Panc1 (cell line): ENCODE measurements around the gene ELMOD3. TPM values are rescaled to one million over a fixed set of nuclear protein-coding genes. Genes with fewer than 3 reads are reported as not detected.

Experiments used
- ATAC-seq: fragments of 200-7000 bp; cut with Tn5 transposase; 2 replicates; pipeline ENCODE4 v1.9.1; 2020; ENCODE audit warnings: mild to moderate bottlenecking, moderate library complexity
- BruUV-seq: library from RNA; stranded (reverse); fragments of 400-500 nt; replicated peaks from 2 replicates; lab custom pipeline; 2021; lab: Mats Ljungman, UMichigan
- CTCF ChIA-PET: fragments of 300-600 bp; sonication (Branson Sonifier 250); formaldehyde crosslinking; loops from one replicate; lab custom pipeline; 2022; ENCODE audit warnings: antibody characterized with exemption; lab: Charles Lee
- POLR2A ChIA-PET: fragments of 300-600 bp; sonication (Branson Sonifier 250); formaldehyde crosslinking; loops from one replicate; lab custom pipeline; 2022; ENCODE audit warnings: antibody characterized with exemption; lab: Charles Lee
- DNase-seq: peaks from one replicate; pipeline ENCODE4 v3.0.0-alpha.2; 2010; ENCODE audit warnings: low read depth, low spot score
- H3K27ac ChIP-seq: 2 replicates; pipeline ENCODE4 v1.5.1; 2011; ENCODE audit warnings: mild to moderate bottlenecking, low read length, inconsistent platforms
- H3K27me3 ChIP-seq: fragments of 200-500 bp; sonication (Bioruptor generic); 2 replicates; pipeline ENCODE4 v1.6.0; 2014; ENCODE audit warnings: low read length, inconsistent platforms; ENCODE audit not compliant: control insufficient read depth, insufficient read depth
- H3K36me3 ChIP-seq: fragments of 200-500 bp; sonication (Bioruptor generic); 2 replicates; pipeline ENCODE4 v1.5.1; 2014; ENCODE audit warnings: inconsistent platforms, mild to moderate bottlenecking, low read length, moderate library complexity; ENCODE audit not compliant: control insufficient read depth, insufficient read depth
- H3K4me1 ChIP-seq: 2 replicates; pipeline ENCODE4 v1.5.1; 2011; ENCODE audit warnings: inconsistent platforms, mild to moderate bottlenecking, low read length, moderate library complexity; ENCODE audit not compliant: control insufficient read depth, insufficient read depth
- H3K4me3 ChIP-seq, 2 experiments: 2 replicates each; pipeline ENCODE4 v1.5.1; 2011 to 2012; ENCODE audit warnings: low read depth in 2 of 2, low read length in 2 of 2, mild to moderate bottlenecking in 2 of 2, inconsistent platforms in 1 of 2, moderate library complexity in 1 of 2
- H3K9me3 ChIP-seq: fragments of 200-500 bp; sonication (Bioruptor generic); 2 replicates; pipeline ENCODE4 v1.5.1; 2014; ENCODE audit warnings: low read depth, mild to moderate bottlenecking, inconsistent platforms, low read length, moderate library complexity; ENCODE audit not compliant: control insufficient read depth, insufficient read depth
- POLR2AphosphoS5 ChIP-seq: IDR thresholded peaks from 2 replicates; pipeline ENCODE4 v1.6.1; 2012; ENCODE audit warnings: mild to moderate bottlenecking, low read depth, low read length, moderate library complexity
- SIN3A ChIP-seq: IDR thresholded peaks from 2 replicates; pipeline ENCODE4 v1.6.1; 2012; ENCODE audit warnings: low read depth, mild to moderate bottlenecking, low read length, moderate library complexity, borderline replicate concordance; ENCODE audit not compliant: insufficient read depth
- TCF7L2 ChIP-seq: IDR thresholded peaks from 2 replicates; pipeline ENCODE4 v1.6.1; 2011; ENCODE audit warnings: mild to moderate bottlenecking, low read depth, low read length, inconsistent platforms
- in situ Hi-C: cut with HindIII; loops from 2 replicates; pipeline ENCODE4 v1.10.0; 2016; ENCODE audit warnings: low sequenced_read_pairs, low pct_unique_long_range_greater_than_20kb
- intact Hi-C: fragments of 100-400 bp; cut with micrococcal nuclease; formaldehyde crosslinking; loops from one replicate; pipeline ENCODE4 v1.10.0; 2022; ENCODE audit not compliant: unreplicated experiment
- total RNA-seq: library from RNA; stranded (reverse); gene quantifications from one replicate; pipeline ENCODE4 v1.2.1, GENCODE V29; 2021; ENCODE audit not compliant: unreplicated experiment
- TF ChIP-seq, protein P1 (sequence below): fragments of 450-650 bp; IDR thresholded peaks from 2 replicates; pipeline ENCODE4 v1.5.1; 2017; ENCODE audit warnings: mild to moderate bottlenecking
- TF ChIP-seq, protein P2 (sequence below), 2 experiments: IDR thresholded peaks; 2 replicates each; pipeline ENCODE4 v1.6.1; 2011 to 2012; ENCODE audit warnings: low read depth in 2 of 2, control low read depth in 1 of 2, low read length in 1 of 2, mild to moderate bottlenecking in 1 of 2, moderate library complexity in 1 of 2; ENCODE audit not compliant: insufficient read depth in 1 of 2

The ELMOD3 gene
- total RNA-seq, 1 experiment from 2014 or later, result 14.8 TPM

DNA sequence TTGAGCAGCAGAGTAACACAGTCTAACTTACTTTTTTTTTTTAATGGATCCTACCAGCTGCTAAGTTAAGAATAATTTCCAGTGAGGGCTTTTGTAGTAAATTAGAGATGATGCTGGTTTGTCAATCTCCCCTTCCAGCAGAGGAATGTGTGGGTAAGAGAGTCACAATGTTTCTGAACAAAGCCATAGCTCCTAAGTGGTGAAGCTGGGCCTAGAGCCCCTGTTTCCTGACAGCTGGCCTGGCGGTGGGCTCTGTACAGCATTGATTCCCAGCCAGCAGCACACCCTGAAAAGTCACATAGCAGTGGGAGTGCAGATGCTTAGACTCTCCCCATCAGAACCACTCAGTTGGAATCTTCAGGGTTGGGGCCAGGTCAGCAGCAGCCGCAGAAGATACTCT lies 31.2 kb downstream of the ELMOD3 start:
- ChIA-PET CTCF (no interaction called here), POLR2A (no interaction called here)
- DNase-seq (no peak), ATAC-seq (no peak)
- H3K4me3 ChIP-seq, result no peak overlapping the region
- BruUV-seq, result no TSS peak
- peaks cover 4% of the 10 kb centered on the region for H3K36me3 ChIP-seq
- no peaks in the 10 kb centered on the region for H3K9me3 ChIP-seq
- no peaks in the 10 kb centered on the region for H3K4me1 ChIP-seq
- H3K27ac ChIP-seq, result no peak overlapping the region
- no peaks in the 10 kb centered on the region for H3K27me3 ChIP-seq
- intact Hi-C loops, result no loop called here
- in situ Hi-C loops, result no loop called here
- TF ChIP-seq SIN3A (no peak), TCF7L2 (no peak), POLR2AphosphoS5 (no peak)
- TF ChIP-seq, protein P1, sequence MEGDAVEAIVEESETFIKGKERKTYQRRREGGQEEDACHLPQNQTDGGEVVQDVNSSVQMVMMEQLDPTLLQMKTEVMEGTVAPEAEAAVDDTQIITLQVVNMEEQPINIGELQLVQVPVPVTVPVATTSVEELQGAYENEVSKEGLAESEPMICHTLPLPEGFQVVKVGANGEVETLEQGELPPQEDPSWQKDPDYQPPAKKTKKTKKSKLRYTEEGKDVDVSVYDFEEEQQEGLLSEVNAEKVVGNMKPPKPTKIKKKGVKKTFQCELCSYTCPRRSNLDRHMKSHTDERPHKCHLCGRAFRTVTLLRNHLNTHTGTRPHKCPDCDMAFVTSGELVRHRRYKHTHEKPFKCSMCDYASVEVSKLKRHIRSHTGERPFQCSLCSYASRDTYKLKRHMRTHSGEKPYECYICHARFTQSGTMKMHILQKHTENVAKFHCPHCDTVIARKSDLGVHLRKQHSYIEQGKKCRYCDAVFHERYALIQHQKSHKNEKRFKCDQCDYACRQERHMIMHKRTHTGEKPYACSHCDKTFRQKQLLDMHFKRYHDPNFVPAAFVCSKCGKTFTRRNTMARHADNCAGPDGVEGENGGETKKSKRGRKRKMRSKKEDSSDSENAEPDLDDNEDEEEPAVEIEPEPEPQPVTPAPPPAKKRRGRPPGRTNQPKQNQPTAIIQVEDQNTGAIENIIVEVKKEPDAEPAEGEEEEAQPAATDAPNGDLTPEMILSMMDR, result no peak
- TF ChIP-seq, protein P2, sequence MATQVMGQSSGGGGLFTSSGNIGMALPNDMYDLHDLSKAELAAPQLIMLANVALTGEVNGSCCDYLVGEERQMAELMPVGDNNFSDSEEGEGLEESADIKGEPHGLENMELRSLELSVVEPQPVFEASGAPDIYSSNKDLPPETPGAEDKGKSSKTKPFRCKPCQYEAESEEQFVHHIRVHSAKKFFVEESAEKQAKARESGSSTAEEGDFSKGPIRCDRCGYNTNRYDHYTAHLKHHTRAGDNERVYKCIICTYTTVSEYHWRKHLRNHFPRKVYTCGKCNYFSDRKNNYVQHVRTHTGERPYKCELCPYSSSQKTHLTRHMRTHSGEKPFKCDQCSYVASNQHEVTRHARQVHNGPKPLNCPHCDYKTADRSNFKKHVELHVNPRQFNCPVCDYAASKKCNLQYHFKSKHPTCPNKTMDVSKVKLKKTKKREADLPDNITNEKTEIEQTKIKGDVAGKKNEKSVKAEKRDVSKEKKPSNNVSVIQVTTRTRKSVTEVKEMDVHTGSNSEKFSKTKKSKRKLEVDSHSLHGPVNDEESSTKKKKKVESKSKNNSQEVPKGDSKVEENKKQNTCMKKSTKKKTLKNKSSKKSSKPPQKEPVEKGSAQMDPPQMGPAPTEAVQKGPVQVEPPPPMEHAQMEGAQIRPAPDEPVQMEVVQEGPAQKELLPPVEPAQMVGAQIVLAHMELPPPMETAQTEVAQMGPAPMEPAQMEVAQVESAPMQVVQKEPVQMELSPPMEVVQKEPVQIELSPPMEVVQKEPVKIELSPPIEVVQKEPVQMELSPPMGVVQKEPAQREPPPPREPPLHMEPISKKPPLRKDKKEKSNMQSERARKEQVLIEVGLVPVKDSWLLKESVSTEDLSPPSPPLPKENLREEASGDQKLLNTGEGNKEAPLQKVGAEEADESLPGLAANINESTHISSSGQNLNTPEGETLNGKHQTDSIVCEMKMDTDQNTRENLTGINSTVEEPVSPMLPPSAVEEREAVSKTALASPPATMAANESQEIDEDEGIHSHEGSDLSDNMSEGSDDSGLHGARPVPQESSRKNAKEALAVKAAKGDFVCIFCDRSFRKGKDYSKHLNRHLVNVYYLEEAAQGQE (IDR thresholded peaks at IDR 0.05; ENCODE audit: insufficient read depth in 1 of 2, low read depth in 2 of 2, low read length in 1 of 2), result no peak

DNA sequence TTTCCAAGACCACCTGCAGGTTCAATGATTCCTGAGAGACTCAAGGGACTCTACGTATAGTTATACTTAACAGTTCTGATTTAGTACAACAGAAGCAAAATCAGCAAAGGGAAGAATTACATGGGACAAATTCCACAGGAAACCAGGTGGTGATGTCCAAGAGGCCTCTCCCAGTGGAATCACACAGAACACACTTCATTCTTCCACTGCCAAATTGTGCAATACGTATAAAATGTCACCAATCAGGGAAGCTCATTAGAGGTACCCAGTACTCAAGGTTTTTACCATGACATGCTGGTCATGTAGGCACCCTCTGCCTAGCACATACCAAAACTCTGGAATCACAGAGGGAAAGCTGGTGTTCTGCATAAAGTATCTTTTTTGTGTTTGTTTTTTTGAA lies 33.2 kb downstream of the ELMOD3 start:
- ChIA-PET POLR2A (no interaction called here), CTCF (no interaction called here)
- Histone ChIP-seq H3K27ac (no peak overlapping the region), H3K4me3 (no peak overlapping the region), H3K27me3 (no peaks in the 10 kb centered on the region), H3K36me3 (peaks cover 4% of the 10 kb centered on the region; the same call in 1 of the 2 replicates), H3K4me1 (no peaks in the 10 kb centered on the region), H3K9me3 (no peaks in the 10 kb centered on the region)
- TF ChIP-seq, protein P2 (IDR thresholded peaks at IDR 0.05; ENCODE audit: insufficient read depth in 1 of 2, low read depth in 2 of 2, low read length in 1 of 2), result no peak
- TF ChIP-seq SIN3A (no peak), POLR2AphosphoS5 (no peak), TCF7L2 (no peak)
- TF ChIP-seq, protein P1, result no peak
- ATAC-seq (no peak), DNase-seq (no peak)
- BruUV-seq, result no TSS peak
- intact Hi-C loops (no loop called here), in situ Hi-C loops (no loop called here)
